NB4 (cell line): ENCODE results near the gene OTULINL.

Experiments used
- CTCF ChIP-seq: IDR thresholded peaks from one replicate; pipeline ENCODE4 v1.5.1; 2012; ENCODE audit warnings: low read depth, low read length
- MAX ChIP-seq: IDR thresholded peaks from 2 replicates; pipeline ENCODE4 v1.6.1; 2011; ENCODE audit warnings: low read depth, low read length
- POLR2A ChIP-seq: IDR thresholded peaks from 2 replicates; pipeline ENCODE4 v1.6.1; 2011; ENCODE audit warnings: mild to moderate bottlenecking; ENCODE audit not compliant: insufficient read length; ENCODE audit errors: extremely low read depth

- TF ChIP-seq CTCF (no peak), POLR2A (no peak), MAX (no peak)
These were observed 11.9 kb downstream of the OTULINL start for GRCh38 chr5:14593326-14594021.
